ENCODE results near the gene CDKN3.
A peak's percentile ranks its signal among the peaks of the same experiment; 100 is the strongest.

CDKN3 gene, protein sequence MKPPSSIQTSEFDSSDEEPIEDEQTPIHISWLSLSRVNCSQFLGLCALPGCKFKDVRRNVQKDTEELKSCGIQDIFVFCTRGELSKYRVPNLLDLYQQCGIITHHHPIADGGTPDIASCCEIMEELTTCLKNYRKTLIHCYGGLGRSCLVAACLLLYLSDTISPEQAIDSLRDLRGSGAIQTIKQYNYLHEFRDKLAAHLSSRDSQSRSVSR

DNA sequence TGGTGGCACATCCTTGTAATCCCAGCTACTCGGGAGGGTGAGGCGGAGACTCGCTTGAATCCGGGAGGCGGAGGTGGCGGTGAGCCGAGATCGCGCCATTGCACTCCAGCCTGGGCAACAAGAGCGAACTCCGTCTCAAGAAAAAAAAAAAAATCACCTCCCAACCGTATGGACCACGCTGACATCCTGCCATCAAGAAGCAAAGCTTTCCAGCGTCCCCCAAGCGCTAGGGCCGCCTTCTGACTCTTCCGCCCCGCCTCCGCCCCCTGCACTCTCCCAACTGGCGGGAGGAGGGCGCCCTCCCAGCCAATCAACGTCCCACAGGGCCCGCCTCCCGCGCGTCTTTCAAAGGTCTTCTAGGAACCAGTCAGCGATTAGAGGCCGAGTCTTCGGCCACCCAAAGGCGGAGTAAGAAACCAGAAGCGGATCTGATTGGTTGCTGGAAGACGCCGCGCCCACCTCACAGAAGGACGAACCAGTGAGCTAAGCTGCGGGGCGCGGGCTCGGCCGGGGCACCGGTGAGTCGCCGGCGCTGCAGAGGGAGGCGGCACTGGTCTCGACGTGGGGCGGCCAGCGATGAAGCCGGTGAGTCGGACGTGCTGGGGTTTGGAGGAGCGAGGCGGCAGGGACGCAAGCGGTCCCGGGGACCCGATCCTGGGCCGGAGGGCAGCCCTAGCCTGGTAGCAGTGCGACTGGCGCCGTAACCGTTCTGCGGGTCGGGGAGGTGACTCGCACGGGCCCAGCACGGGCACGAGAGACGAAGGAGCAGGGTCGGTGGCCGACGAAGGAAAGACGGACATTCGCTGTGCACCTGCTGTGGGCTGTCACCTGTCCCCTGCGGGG lies at the start of gene CDKN3:
Gene CDKN3 (plus strand): TSS at position 515 of the 843 bp plus-strand sequence. CDS start 62 bp downstream, at position 577.
- peak; percentile 96 for DNase-seq (ENCODE audit: low spot score)

DNA sequence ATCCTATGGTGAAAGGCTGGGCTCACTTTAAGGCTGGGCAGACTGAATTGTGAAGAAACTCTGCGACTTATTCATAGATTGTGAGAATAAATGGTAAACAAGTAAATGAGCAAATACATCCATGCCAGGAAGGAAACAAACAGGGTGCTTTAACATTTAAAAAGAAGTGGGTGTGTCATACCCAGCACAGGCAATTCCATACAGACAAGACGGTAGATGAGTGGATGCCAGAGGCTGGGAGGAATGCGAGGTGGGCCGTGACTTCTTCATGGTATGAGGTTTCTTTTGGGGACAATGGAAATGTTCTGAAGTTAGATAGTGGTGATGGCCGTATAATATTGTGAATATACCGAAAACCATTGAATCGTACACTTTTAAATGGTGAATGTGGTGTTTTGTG lies 49.8 kb upstream of the CDKN3 start:
- DNase-seq (ENCODE audit: low spot score), result no peak

DNA sequence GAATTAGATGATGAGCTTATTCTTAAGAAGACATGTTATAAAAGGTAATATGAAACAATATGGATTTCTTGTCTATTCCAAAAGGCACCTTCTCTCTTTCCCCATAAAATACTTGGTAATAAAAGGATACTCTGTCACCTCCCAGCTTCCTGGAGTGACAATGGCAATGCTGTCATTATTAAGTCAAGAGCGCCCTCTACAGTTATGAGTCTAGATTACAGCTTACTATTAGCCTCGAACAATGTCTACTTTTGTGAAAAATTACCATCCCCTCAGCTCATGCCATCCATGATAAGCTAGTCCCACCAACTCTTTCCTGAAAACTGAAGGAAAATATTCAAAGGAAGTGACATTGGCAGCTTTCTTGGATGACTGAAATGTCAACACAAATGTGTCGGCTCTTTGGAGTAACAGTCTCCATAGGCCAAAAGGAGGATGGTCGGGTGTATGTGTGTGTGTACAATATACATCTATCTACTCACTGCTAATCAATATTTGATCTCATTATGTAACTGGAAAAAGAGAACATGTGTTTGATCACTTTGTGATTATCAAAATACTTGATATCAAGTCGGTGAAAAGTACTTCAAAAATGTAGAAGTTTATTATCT lies 48.7 kb upstream of the CDKN3 start:
- DNase-seq (ENCODE audit: low spot score), result peak; percentile 62

- DNase-seq (ENCODE audit: low spot score), result no peak
These were observed 47.7 kb upstream of the CDKN3 start for GRCh38 chr14:54348923-54349620.

- no peak for DNase-seq (ENCODE audit: low spot score)
These were observed 47.1 kb upstream of the CDKN3 start for GRCh38 chr14:54349713-54350112.

- no peak for DNase-seq (ENCODE audit: low spot score)
These were observed 46.6 kb upstream of the CDKN3 start for GRCh38 chr14:54350203-54350602.

DNA sequence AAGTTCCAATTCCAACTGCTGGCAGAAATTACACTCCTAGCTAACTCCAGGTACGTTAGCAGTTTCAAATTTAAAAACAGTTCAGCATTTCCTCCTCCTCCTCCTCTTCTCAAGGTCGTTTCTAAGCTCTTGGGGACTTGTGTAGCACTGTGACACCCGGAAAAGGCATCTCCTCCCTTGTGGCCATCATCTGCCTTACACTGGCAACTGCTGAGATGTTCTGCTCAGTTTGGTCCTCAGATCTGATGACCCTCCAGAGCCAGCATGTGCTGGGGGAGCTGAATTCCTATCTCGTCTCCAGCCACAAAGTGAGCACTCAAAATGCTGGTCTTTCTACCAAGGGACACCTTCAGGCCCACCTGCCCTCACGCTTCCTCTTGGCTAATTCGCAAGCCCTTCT lies 43.5 kb upstream of the CDKN3 start:
- no peak for DNase-seq (ENCODE audit: low spot score)

GRCh38 chr14:54353694-54354093 lies 43.1 kb upstream of the CDKN3 start:
- no peak for DNase-seq (ENCODE audit: low spot score)

DNA sequence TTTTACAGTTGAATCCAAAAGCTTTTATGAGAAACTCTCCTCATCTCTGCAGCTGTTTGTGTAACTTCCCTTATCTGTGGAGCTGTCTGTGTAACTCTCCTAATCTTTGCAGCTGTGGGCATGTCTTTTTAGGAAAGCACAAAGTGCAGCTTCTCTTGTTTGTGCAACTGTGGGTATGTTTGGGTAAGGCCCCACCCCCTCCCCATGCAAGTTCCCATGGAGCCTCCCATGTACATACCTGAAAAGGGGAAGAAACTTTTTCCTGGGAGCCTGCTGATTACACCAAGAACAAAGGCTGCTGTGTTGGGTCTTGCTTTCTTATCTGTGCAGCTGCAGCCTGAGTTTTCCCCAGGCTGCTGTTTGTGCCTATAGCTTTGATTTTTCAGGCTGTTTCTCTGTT lies 42.7 kb upstream of the CDKN3 start:
- no peak for DNase-seq (ENCODE audit: low spot score)

- DNase-seq (ENCODE audit: low spot score), result no peak
These were observed 41.7 kb upstream of the CDKN3 start for GRCh38 chr14:54354968-54355641.

- DNase-seq (ENCODE audit: low spot score), result no peak
These were observed 41.1 kb upstream of the CDKN3 start for GRCh38 chr14:54355698-54356097.

DNA sequence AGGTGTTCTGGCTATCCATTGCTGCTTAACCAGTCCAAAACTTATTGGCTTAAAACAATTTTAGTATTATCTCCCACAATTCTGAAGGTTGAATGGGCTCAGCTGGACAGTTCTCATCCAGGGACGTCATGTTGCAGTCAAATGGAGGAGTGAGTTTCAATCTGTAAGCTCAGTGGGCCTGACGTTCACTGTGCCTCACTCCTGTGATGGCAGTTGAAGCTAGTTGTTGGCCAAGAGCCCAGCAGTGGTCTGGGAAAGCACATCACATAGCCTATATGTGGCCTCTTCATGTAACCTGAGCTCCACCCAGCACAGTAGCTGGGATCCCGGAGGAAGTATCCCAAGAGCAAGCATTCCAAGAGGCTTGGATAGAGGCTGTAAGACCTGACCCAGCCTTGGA lies 40.6 kb upstream of the CDKN3 start:
- DNase-seq (ENCODE audit: low spot score), result no peak

GRCh38 chr14:54360667-54361066 lies 36.1 kb upstream of the CDKN3 start:
- no peak for DNase-seq (ENCODE audit: low spot score)

- no peak for DNase-seq (ENCODE audit: low spot score)
These were observed 34.7 kb upstream of the CDKN3 start for GRCh38 chr14:54362089-54362504.

DNA sequence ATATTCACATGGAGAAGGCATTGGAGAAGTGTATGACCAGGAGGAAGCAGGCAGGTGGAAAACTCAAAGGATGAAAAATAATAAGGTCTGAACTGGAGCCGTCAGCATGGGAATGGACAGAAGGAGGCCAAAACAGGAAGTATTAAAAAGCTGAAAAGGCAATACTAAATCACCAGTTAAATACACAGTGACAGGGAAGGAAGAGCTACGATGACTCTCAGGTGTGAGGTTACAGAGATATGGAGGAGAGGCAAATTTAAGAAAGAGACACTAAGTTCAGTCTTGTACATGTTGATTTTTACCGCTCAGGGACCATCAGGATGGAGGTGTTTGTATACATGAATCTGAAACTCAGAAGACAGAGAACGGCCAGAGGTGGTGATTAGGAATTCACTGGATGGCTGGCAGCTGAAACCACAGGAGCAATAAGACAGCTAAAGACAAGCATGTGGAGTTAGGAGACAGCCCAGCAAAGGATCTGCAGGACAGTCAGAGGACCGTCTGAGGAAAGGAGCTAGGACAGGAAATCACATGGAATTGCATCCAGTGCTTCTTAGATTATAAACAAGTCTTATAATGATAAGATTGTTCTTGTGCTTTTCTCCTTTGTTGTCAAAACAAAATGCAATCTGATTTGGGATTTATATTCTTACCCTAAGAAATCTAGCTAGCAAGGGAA lies 33.9 kb upstream of the CDKN3 start:
- no peak for DNase-seq (ENCODE audit: low spot score)

GRCh38 chr14:54364555-54365415 lies 32.0 kb upstream of the CDKN3 start:
- no peak for DNase-seq (ENCODE audit: low spot score)

GRCh38 chr14:54366736-54367735 lies 29.8 kb upstream of the CDKN3 start:
- peak; percentile 38 for DNase-seq (ENCODE audit: low spot score)

DNA sequence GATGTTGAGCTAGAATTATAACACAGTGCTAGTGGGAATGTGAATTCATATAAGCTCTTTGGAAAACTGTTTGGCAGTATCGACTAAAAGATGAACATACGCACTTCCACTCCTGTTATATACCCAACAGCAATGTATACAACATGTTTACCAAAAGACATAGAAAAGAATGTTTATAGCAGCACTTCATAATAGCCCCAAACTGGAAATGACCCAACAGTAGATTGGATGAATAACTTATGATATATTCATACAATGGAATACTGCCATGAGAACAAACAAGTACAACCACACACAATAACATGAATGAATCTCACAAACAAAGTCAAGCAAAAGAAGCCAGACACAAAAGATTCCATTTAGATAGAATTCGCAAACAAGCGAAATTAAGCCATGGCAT lies 28.5 kb upstream of the CDKN3 start:
- no peak for DNase-seq (ENCODE audit: low spot score)

GRCh38 chr14:54369343-54369742 lies 27.5 kb upstream of the CDKN3 start:
- DNase-seq (ENCODE audit: low spot score), result no peak

Data from COLO829 (cell line).